Activated CD8-positive, alpha-beta T cell treated with anti-CD3 and anti-CD28 coated beads for 36 hours (primary cell): ENCODE data around the gene PTGFR. TPM values are rescaled to one million over a fixed set of nuclear protein-coding genes. Genes with fewer than 3 reads are reported as not detected.

Source experiments
- ATAC-seq: fragments of 200-7000 bp; cut with Tn5 transposase; one replicate; pipeline ENCODE4 v1.10.0; 2021; ENCODE audit warnings: mild to moderate bottlenecking, moderate library complexity
- CTCF ChIA-PET: fragments of 350-600 bp; sonication (Branson Sonifier 250); formaldehyde crosslinking; loops from one replicate; lab custom pipeline; 2021; ENCODE audit warnings: antibody characterized with exemption; lab: Charles Lee
- POLR2A ChIA-PET: fragments of 350-600 bp; sonication (Branson Sonifier 250); formaldehyde crosslinking; loops from one replicate; lab custom pipeline; 2021; ENCODE audit warnings: antibody characterized with exemption; lab: Charles Lee
- DNase-seq: peaks from one replicate; pipeline ENCODE4 v3.0.0-alpha.2; 2020
- H3K27ac Mint-ChIP-seq: one replicate; pipeline ENCODE4 v1.8.0; 2021; ENCODE audit warnings: mild to moderate bottlenecking, mixed read lengths
- H3K27me3 Mint-ChIP-seq: one replicate; pipeline ENCODE4 v1.8.0; 2021; ENCODE audit warnings: mixed read lengths
- H3K36me3 Mint-ChIP-seq: one replicate; pipeline ENCODE4 v1.8.0; 2021; ENCODE audit warnings: low read depth, mixed read lengths
- H3K4me1 Mint-ChIP-seq: one replicate; pipeline ENCODE4 v1.8.0; 2021; ENCODE audit warnings: low read depth, mixed read lengths
- H3K4me3 Mint-ChIP-seq: one replicate; pipeline ENCODE4 v1.8.0; 2021; ENCODE audit warnings: mild to moderate bottlenecking, moderate library complexity, mixed read lengths
- H3K9me3 Mint-ChIP-seq: one replicate; pipeline ENCODE4 v1.8.0; 2021; ENCODE audit warnings: mixed read lengths
- CTCF ChIP-seq: fragments of 200-600 bp; IDR thresholded peaks from one replicate; pipeline ENCODE4 v1.8.0; 2022; ENCODE audit warnings: antibody characterized with exemption, mild to moderate bottlenecking
- intact Hi-C: fragments of 100-400 bp; cut with micrococcal nuclease; formaldehyde crosslinking; loops from one replicate; pipeline ENCODE4 v1.10.0; 2022
- total RNA-seq, 2 experiments: library from RNA; stranded (reverse); gene quantifications; one replicate each; pipeline ENCODE4 v1.2.3, GENCODE V29; 2021

PTGFR gene
- total RNA-seq, 2 experiments from 2014 or later: not detected

- Mint-ChIP-seq H3K27me3 (peaks cover 8% of the 10 kb centered on the region), H3K27ac (no peak overlapping the region), H3K4me1 (no peaks in the 10 kb centered on the region), H3K36me3 (no peaks in the 10 kb centered on the region), H3K9me3 (no peaks in the 10 kb centered on the region), H3K4me3 (no peak overlapping the region)
- POLR2A ChIA-PET: no interaction called here
- no peak for TF ChIP-seq CTCF
- CTCF ChIA-PET: no interaction called here
- no peak for DNase-seq
- intact Hi-C loops: loop anchor here (10.0 kb wide), 1 partner anchor 162 kb away; no protein-coding TSS in a partner anchor
- no peak for ATAC-seq
Measured at GRCh38 chr1:78497201-78497600, 6.4 kb downstream of the PTGFR start.

DNA sequence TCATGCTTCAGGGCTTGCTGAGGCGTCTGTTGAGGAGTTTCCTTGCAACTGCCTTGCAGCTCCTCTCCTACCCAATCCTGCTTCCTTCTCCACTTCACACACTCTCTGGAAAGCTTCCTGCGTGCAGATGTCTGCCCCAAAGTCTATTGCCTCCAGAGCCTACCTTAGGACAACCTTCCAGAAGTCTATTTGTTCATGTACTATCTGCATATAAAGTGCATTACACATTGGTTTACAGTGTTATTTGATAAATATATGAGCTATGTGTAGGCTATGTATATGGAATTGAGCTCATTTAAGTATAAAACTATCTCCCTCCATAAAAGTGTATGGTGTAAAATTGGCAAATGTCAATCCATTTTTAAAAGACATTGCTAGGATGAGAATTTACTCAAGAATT is 9.8 kb downstream of the PTGFR start:
- Mint-ChIP-seq H3K4me3 (no peak overlapping the region), H3K27me3 (no peaks in the 10 kb centered on the region)

DNA sequence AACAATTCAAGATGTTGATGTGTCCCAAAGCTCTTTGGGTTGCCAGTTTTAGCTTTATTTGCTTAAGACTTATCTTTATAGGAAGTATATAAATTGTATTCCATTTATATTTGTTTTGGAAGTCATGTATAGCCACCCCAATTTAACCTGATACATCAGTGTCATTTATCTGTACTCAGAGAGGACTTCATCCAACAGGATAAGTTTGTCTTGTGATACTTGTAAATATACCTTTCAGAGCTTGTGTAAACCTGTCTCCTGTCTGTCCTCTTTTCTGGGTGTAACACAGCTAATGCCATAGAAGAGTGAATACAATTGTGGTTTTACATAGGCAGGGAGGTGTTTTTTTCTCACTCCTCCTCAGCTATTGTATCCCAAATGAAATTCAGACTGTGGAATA is 10.4 kb downstream of the PTGFR start:
- H3K4me1 Mint-ChIP-seq: no peaks in the 10 kb centered on the region
- no peak overlapping the region for H3K27ac Mint-ChIP-seq
- DNase-seq (no peak), ATAC-seq (no peak)
- CTCF ChIA-PET: no interaction called here
- H3K9me3 Mint-ChIP-seq: no peaks in the 10 kb centered on the region
- H3K27me3 Mint-ChIP-seq: no peaks in the 10 kb centered on the region
- H3K36me3 Mint-ChIP-seq: no peaks in the 10 kb centered on the region
- no peak overlapping the region for H3K4me3 Mint-ChIP-seq
- TF ChIP-seq CTCF: no peak
- intact Hi-C loops: no loop called here
- POLR2A ChIA-PET: no interaction called here

More for the DNA sequence above, 9.8 kb downstream of the PTGFR start:
- no peaks in the 10 kb centered on the region for H3K9me3 Mint-ChIP-seq
- CTCF ChIA-PET: no interaction called here
- no peak for DNase-seq
- ATAC-seq: no peak
- H3K36me3 Mint-ChIP-seq: no peaks in the 10 kb centered on the region
- TF ChIP-seq CTCF: no peak
- POLR2A ChIA-PET: no interaction called here
- intact Hi-C loops: no loop called here
- H3K27ac Mint-ChIP-seq: no peak overlapping the region
- H3K4me1 Mint-ChIP-seq: no peaks in the 10 kb centered on the region

- POLR2A ChIA-PET: no interaction called here
- Mint-ChIP-seq H3K27me3 (peaks cover 7% of the 10 kb centered on the region), H3K36me3 (no peaks in the 10 kb centered on the region), H3K4me1 (no peaks in the 10 kb centered on the region), H3K27ac (no peak overlapping the region), H3K9me3 (peaks cover 8% of the 10 kb centered on the region), H3K4me3 (no peak overlapping the region)
- TF ChIP-seq CTCF: no peak
- ATAC-seq (no peak), DNase-seq (no peak)
- CTCF ChIA-PET: interaction anchor here (0.9 kb wide), 1 partner anchor 80 kb away, joined by 3 read pairs; no protein-coding TSS in a partner anchor
- intact Hi-C loops: no loop called here
Measured at GRCh38 chr1:78511334-78511733, 20.6 kb downstream of the PTGFR start.

DNA sequence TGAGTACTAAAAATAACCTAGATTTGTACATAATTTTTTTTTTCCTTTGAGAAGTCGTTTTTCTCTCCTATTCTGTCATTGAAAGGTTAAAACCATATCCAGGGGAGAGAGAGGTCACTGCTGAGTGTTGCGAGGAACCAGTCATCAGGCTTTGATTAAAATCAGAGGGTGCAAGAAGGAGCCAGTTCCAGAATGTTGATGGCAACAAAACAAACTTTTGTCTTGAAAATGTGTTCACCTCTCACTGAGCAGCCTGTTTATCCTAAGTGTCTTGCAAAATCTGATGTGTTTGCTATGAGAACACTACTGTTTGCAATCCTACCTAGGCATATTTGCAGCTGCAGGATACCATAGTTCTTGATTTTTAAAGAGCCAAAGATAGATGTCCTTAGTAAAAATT is 25.9 kb downstream of the PTGFR start:
- intact Hi-C loops: no loop called here
- ATAC-seq: no peak
- no peak overlapping the region for H3K4me3 Mint-ChIP-seq
- H3K9me3 Mint-ChIP-seq: peaks cover 4% of the 10 kb centered on the region
- DNase-seq: no peak
- no peak for TF ChIP-seq CTCF
- POLR2A ChIA-PET: no interaction called here
- no peaks in the 10 kb centered on the region for H3K36me3 Mint-ChIP-seq
- CTCF ChIA-PET: no interaction called here
- no peak overlapping the region for H3K27ac Mint-ChIP-seq
- no peaks in the 10 kb centered on the region for H3K4me1 Mint-ChIP-seq
- peaks cover under 1% of the 10 kb centered on the region for H3K27me3 Mint-ChIP-seq
